GM21825 (cell line): ENCODE data around the gene ARIH2.
"Not testable (repeated sequence)": the region's sequence is repeated elsewhere in the genome, so short reads cannot be mapped to it uniquely, and the experiment has no call there.

Experiments
- ATAC-seq: cut with Tn5 transposase; IDR thresholded peaks from one replicate; pipeline ENCODE4 v1.9.1; 2021; ENCODE audit warnings: mild to moderate bottlenecking, moderate library complexity; ENCODE audit not compliant: unreplicated experiment

The ARIH2 gene

GRCh38 chr3:48918388-48919214 lies at the start of gene ARIH2:
ARIH2 (plus strand) TSS chr3:48918842; CDS start chr3:48927559, 8,717 bp downstream.
- peak; percentile 76 for ATAC-seq

GRCh38 chr3:48877671-48878070 lies 41.0 kb upstream of the ARIH2 start:
- no peak for ATAC-seq

DNA sequence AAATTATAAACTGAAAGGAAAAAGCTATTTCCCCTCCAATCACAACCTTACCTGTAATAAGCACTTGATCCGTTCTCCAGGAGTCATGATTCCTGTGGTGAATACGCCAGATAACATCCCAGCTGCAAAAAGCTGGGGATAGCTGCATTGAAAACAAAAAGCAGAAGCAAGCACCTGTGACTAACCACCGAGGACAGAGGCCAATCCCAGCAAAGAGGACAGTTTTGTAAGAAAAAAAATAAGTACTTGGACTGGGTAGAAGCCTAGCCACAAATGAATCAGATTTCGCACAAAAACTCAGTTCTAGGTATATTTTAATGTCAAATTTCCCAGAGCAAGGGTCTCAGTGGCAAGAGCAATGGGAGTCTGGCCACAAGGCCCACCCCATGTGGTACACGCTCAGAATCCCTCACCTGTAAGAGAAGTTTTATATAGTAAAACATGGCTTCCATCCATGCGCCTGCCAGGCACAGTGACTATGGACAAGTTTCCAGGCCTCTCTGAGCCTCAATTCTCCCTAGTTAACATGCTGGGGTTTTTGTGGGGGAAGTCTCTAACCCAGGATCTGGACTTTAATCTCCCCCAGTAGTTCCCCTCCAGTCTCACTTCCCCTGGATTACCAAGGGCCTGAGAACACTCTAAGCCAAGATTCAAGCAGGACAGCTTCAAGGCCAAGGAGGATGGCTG lies 39.2 kb upstream of the ARIH2 start:
- ATAC-seq = no peak

DNA sequence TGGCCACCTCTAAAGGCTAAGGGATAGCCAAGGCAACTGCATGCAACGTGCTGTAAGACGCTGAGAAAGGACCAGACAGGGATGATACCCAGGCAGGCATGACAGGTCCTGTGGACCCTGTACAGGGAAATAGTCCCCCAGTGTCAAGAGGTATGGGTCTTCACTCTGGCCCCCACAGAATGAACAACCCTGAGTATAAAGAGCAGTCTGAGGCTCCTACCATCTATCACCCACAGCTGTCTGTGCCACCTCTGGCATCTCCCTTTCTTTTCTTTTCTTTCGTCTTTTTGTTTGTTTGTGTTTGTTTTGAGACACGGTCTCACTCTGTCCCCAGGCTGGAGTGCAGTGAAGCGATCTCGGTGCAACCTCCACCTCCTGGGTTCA lies 38.7 kb upstream of the ARIH2 start:
- no peak for ATAC-seq

DNA sequence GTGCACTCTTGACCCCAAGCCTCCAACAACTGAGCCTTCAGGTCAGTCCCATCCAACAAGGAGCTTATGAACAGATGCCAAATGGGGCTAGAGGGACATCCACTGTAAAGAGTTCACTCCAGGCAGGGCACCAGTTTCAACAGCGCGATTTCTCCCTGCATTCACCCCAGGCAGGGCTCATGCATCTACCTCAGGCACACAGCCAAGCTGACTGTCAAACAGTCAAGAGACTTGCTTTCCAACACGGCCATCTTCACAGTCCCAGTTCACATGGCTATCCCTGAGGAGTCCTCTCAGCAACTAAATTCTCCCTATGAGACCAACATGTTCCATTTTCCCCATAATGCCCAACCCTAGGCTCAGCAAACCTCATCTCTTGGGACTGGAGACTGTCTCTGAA lies 37.6 kb upstream of the ARIH2 start:
- ATAC-seq = no peak

- no peak for ATAC-seq
Observed at GRCh38 chr3:48881652-48882114, 37.0 kb upstream of the ARIH2 start.

GRCh38 chr3:48885753-48886152 lies 32.9 kb upstream of the ARIH2 start:
- ATAC-seq = no peak

DNA sequence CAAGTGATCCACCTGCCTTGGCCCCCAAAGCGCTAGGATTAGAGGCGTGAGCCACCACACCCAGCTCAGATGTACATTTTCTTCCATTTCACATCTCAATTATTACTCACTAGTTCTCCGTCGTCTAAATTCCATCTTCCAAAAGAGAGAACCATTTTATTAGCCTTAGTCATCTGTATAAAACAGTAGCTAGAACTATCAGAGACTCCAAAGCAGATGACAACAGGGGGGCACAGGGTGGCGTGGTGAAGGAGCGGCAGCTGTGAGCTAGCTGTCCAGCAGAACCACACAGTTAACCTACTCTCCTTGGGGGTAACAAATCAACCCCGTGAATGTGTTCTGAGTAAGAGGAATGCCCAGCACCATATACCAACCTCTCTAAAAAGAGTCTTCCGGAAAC lies 27.0 kb upstream of the ARIH2 start:
- no peak for ATAC-seq

DNA sequence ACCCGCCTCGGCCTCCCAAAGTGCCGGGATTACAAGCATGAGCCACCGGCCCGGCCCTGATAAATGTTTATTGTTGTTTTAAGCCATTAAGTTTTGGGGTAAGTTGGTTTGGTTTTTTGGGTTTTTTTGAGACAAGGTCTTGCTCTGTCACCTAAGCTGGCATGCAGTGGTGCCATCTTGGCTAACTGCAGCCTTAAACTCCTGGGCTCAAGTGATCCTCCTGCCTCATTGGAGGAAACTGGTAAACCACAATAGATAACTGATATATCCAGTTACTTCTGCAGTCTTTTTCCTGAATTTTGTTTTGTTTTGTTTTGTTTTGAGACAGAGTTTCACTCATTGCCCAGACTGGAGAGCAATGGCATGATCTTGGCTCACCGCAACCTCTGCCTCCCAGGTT lies 24.1 kb upstream of the ARIH2 start:
- no peak for ATAC-seq

DNA sequence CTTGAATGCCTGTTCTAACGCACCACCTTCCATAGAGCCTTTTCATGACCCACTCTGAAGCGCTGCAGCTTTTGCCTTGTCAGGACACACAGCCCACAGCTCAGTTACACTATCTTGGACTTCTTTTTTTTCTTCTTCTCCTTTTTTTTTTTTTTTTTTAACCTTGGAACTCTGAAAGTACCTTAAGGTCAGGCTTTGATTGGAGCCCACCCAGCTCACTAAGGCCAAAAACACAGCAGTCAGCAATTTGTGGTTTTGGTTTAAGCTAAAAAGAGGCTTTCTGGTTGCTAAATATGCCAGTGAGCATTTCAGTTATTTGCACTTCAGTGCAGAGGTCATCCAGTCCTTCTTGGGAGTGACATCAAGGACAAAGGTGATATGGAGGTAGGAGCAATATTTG lies 21.7 kb upstream of the ARIH2 start:
- no peak for ATAC-seq

GRCh38 chr3:48897460-48898376 lies 20.9 kb upstream of the ARIH2 start:
- ATAC-seq = no peak

- ATAC-seq = peak; percentile 91
Observed at GRCh38 chr3:48898383-48899234, 20.0 kb upstream of the ARIH2 start, which contains the start of gene SLC25A20. SLC25A20 (minus strand) TSS chr3:48898882; CDS start chr3:48898794, 88 bp downstream.

GRCh38 chr3:48899273-48899672 lies 19.4 kb upstream of the ARIH2 start:
- ATAC-seq = no peak

GRCh38 chr3:48907026-48907425 lies 11.6 kb upstream of the ARIH2 start:
- not testable (repeated sequence) for ATAC-seq

DNA sequence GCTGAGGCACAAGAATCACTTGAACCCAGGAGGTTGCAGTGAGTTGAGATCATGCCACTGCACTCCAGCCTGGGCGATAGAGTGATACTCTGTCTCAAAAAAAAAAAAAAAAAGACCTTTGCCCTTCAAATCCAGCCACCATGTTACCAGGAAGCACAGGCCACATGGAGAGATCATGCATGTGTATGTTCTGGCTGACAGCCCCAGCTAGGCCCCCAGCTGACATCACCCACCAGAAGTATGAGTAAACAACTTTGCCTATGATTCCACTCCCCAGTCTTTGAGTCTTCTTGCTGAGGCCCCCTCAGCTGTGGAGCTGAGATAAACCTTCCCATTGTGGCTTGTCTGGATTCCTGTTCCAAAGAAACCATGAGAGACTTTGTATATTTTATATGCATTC lies 3.3 kb upstream of the ARIH2 start:
- ATAC-seq = no peak

DNA sequence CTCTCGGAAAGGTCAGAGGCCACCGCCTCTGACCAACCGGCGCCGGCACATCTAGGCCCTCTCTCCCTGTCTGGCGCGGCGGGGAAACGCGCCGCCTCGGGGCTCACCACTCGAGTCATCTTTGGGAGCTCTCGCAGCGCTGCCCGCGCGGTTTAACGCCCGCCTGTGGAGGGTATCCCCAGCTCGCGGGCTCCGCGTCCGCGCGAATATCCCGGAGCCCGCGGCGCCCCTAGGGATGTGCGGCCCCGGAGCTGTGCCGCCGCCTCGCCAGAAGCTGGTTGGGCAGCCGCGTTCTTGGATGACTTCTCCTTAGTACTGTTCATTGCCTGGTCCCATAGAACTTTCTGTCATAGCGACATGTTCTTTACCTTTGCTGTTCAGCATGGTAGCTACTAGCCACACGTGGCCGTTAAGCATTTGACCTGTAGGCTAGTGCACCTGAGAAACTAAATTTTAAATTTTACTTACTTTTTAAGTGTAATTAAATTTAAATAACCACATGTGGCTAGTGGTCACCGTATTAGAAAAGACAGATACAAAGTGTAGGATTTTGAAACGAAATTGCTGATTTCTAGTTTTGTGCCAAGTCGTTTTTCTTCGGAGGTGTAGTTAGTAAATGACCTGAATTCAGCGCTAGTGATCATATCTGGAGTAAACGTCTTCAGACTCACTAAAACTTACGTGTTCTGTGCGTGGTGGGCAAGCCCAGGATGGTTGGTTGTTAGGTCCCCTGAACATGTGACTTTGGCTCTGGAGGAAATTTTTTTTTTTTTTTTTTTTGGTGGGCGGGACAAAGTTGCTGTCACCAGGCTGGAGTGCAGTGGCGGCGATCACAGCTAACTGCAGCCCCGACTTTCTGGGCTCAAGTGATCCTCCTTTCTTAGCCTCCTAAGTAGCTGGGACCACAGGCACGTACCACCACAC lies 835 bp downstream of the ARIH2 start:
- ATAC-seq = peak; percentile 13

GRCh38 chr3:48926425-48927392 lies 8.1 kb downstream of the ARIH2 start:
- no peak for ATAC-seq

- no peak for ATAC-seq
Observed at GRCh38 chr3:48927928-48928327, 9.3 kb downstream of the ARIH2 start.
